Stomach (tissue), 4 donors: ENCODE measurements around the gene ASPG.

Experiments used
- POLR2A ChIP-seq, 4 donors: fragments of 450-650 bp; IDR thresholded peaks; one replicate each; pipeline ENCODE4 v1.6.1; 2016; ENCODE audit warnings: antibody characterized with exemption in 4 of 4, control low read depth in 2 of 4, mild to moderate bottlenecking in 1 of 4, moderate library complexity in 1 of 4
- POLR2AphosphoS5 ChIP-seq, 3 donors: sonication (generic); formaldehyde crosslinking; IDR thresholded peaks; one replicate each; pipeline ENCODE4 v1.6.1; 2016; ENCODE audit warnings: antibody characterized with exemption in 3 of 3

DNA sequence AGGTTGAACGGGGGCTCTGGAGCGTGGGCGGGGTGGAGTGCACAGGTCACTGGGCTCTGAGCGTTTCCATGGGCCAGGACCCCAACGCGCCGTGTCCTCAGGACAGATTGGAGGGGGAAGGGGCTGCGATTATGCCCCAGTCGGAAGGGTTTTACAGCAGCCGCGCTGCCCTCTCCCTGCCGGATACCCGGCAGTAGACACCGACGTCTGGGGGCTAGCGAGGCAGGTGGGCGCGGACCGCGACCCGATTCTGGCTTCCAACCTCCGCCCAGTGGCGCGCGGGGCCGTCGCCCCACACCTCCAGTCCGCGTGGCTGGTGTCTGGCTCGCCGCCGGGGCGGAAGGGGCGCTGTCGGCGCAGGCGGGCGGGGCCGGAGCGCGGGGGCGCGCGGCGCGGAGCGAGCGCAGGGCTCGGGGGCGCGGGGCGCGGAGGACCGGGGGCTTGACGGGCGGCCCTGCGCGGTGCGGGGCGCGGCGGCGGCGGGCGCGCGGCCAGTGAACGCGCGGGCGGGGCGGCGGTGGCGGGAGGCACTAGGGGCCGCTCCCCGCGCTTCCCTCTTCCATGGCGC, 50.5 kb downstream of the ASPG start:
- TF ChIP-seq POLR2AphosphoS5 (IDR thresholded peaks at IDR 0.05) (no peak), POLR2A (IDR thresholded peaks at IDR 0.05) (no peak)
